Caco-2 (cell line): ENCODE results near the gene DPP9. TPM values are rescaled to one million over a fixed set of nuclear protein-coding genes. Genes with fewer than 3 reads are reported as not detected.

Source experiments
- BruUV-seq: library from RNA; stranded (reverse); fragments of 400-500 nt; replicated peaks from 2 replicates; lab custom pipeline; 2021; lab: Mats Ljungman, UMichigan
- CTCF ChIA-PET: fragments of 300-600 bp; sonication (Branson Sonifier 250); formaldehyde crosslinking; loops from one replicate; lab custom pipeline; 2022; ENCODE audit warnings: antibody characterized with exemption; lab: Charles Lee
- POLR2A ChIA-PET: fragments of 300-600 bp; sonication (Branson Sonifier 250); formaldehyde crosslinking; loops from one replicate; lab custom pipeline; 2022; ENCODE audit warnings: antibody characterized with exemption; lab: Charles Lee
- DNase-seq, 2 experiments: peaks; one replicate each; pipeline versions ENCODE4 v3.0.0 to v3.0.0-alpha.2; 2020 to 2022
- H3K27me3 ChIP-seq: replicated peaks from 2 replicates; pipeline ENCODE4 v1.6.0; 2011; ENCODE audit warnings: low read length; ENCODE audit not compliant: control insufficient read depth, insufficient read depth
- H3K36me3 ChIP-seq: 2 replicates; pipeline ENCODE4 v1.5.1; 2011; ENCODE audit warnings: low read length; ENCODE audit not compliant: control insufficient read depth, insufficient read depth
- H3K4me1 ChIP-seq: fragments of 250-450 bp; sonication (Bioruptor Pico); 2 replicates; pipeline ENCODE4 v1.5.1; 2020; ENCODE audit warnings: mild to moderate bottlenecking
- H3K4me3 ChIP-seq: 2 replicates; pipeline ENCODE4 v1.5.1; 2011; ENCODE audit warnings: low read depth, mild to moderate bottlenecking, control low read depth, low read length
- H3K9me3 ChIP-seq: fragments of 250-450 bp; sonication (Bioruptor Pico); 2 replicates; pipeline ENCODE4 v1.5.1; 2020; ENCODE audit warnings: mild to moderate bottlenecking, moderate library complexity
- H3K27ac Mint-ChIP-seq: one replicate; pipeline ENCODE4 v1.8.0; 2022; ENCODE audit warnings: mixed read lengths; ENCODE audit not compliant: unreplicated experiment
- H3K27me3 Mint-ChIP-seq: one replicate; pipeline ENCODE4 v1.8.0; 2022; ENCODE audit warnings: mixed read lengths; ENCODE audit not compliant: insufficient read depth, unreplicated experiment
- H3K36me3 Mint-ChIP-seq: one replicate; pipeline ENCODE4 v1.8.0; 2022; ENCODE audit warnings: mild to moderate bottlenecking, mixed read lengths; ENCODE audit not compliant: insufficient read depth, unreplicated experiment
- H3K4me1 Mint-ChIP-seq: one replicate; pipeline ENCODE4 v1.8.0; 2022; ENCODE audit warnings: low read depth, mixed read lengths; ENCODE audit not compliant: unreplicated experiment
- H3K4me3 Mint-ChIP-seq: one replicate; pipeline ENCODE4 v1.8.0; 2022; ENCODE audit warnings: mild to moderate bottlenecking, moderate library complexity, mixed read lengths; ENCODE audit not compliant: unreplicated experiment
- H3K9me3 Mint-ChIP-seq: one replicate; pipeline ENCODE4 v1.8.0; 2022; ENCODE audit warnings: mixed read lengths; ENCODE audit not compliant: unreplicated experiment
- intact Hi-C: fragments of 100-400 bp; cut with micrococcal nuclease; formaldehyde crosslinking; loops from one replicate; pipeline ENCODE4 v1.10.0; 2022; ENCODE audit not compliant: unreplicated experiment
- total RNA-seq: library from RNA; stranded (reverse); gene quantifications from 2 replicates; pipeline ENCODE4 v1.2.3, GENCODE V29; 2022
- TF ChIP-seq, protein P1 (sequence below), 2 experiments: fragments of 200-600 bp in 1 of 2; IDR thresholded peaks; 1 replicate in 1 of 2; 2 replicates in 1 of 2; pipeline versions ENCODE4 v1.5.1 to v1.8.0; 2011 to 2022; ENCODE audit warnings: antibody characterized with exemption in 1 of 2, control low read depth in 1 of 2, inconsistent platforms in 1 of 2, low read depth in 1 of 2, low read length in 1 of 2, mild to moderate bottlenecking in 1 of 2, moderate library complexity in 1 of 2; ENCODE audit not compliant: insufficient read depth in 1 of 2, severe bottlenecking in 1 of 2, unreplicated experiment in 1 of 2

Gene DPP9
- total RNA-seq, 1 experiment from 2014 or later, result 63.2 TPM

GRCh38 chr19:4707956-4708650 lies 15.5 kb downstream of the DPP9 start:
- DNase-seq, result no peak
- Mint-ChIP-seq H3K27ac (no peak overlapping the region), H3K36me3 (peaks cover 42% of the 10 kb centered on the region), H3K4me3 (no peak overlapping the region), H3K4me1 (no peaks in the 10 kb centered on the region), H3K9me3 (no peaks in the 10 kb centered on the region), H3K27me3 (no peaks in the 10 kb centered on the region)
- TF ChIP-seq, protein P1, sequence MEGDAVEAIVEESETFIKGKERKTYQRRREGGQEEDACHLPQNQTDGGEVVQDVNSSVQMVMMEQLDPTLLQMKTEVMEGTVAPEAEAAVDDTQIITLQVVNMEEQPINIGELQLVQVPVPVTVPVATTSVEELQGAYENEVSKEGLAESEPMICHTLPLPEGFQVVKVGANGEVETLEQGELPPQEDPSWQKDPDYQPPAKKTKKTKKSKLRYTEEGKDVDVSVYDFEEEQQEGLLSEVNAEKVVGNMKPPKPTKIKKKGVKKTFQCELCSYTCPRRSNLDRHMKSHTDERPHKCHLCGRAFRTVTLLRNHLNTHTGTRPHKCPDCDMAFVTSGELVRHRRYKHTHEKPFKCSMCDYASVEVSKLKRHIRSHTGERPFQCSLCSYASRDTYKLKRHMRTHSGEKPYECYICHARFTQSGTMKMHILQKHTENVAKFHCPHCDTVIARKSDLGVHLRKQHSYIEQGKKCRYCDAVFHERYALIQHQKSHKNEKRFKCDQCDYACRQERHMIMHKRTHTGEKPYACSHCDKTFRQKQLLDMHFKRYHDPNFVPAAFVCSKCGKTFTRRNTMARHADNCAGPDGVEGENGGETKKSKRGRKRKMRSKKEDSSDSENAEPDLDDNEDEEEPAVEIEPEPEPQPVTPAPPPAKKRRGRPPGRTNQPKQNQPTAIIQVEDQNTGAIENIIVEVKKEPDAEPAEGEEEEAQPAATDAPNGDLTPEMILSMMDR (IDR thresholded peaks at IDR 0.05; ENCODE audit: insufficient read depth in 1 of 2, low read depth in 1 of 2, low read length in 1 of 2, severe bottlenecking in 1 of 2, unreplicated experiment in 1 of 2), result no peak
- BruUV-seq, result no TSS peak
- Histone ChIP-seq H3K4me1 (peaks cover 13% of the 10 kb centered on the region), H3K4me3 (no peak overlapping the region), H3K9me3 (no peaks in the 10 kb centered on the region), H3K36me3 (no peaks in the 10 kb centered on the region; the same call in 1 of the 2 replicates), H3K27me3 (no peaks in the 10 kb centered on the region)
- CTCF ChIA-PET, result no interaction called here
- intact Hi-C loops, result no loop called here
- POLR2A ChIA-PET, result no interaction called here

- Mint-ChIP-seq H3K36me3 (peaks cover 42% of the 10 kb centered on the region), H3K4me3 (no peak overlapping the region), H3K9me3 (no peaks in the 10 kb centered on the region), H3K27me3 (no peaks in the 10 kb centered on the region), H3K27ac (no peak overlapping the region), H3K4me1 (no peaks in the 10 kb centered on the region)
- BruUV-seq, result no TSS peak
- CTCF ChIA-PET, result no interaction called here
- DNase-seq, result no peak
- TF ChIP-seq, protein P1 (IDR thresholded peaks at IDR 0.05; ENCODE audit: insufficient read depth in 1 of 2, low read depth in 1 of 2, low read length in 1 of 2, severe bottlenecking in 1 of 2, unreplicated experiment in 1 of 2), result no peak
- intact Hi-C loops, result no loop called here
- no peaks in the 10 kb centered on the region; the same call in 1 of the 2 replicates for H3K36me3 ChIP-seq
- no peaks in the 10 kb centered on the region for H3K9me3 ChIP-seq
- POLR2A ChIA-PET, result interaction anchor here (0.6 kb wide), 1 partner anchor 9 kb away, joined by 19 read pairs; no protein-coding TSS in a partner anchor
- H3K4me3 ChIP-seq, result no peak overlapping the region
- H3K4me1 ChIP-seq, result peaks cover 13% of the 10 kb centered on the region
- no peaks in the 10 kb centered on the region for H3K27me3 ChIP-seq
Observed at GRCh38 chr19:4707322-4707721, 16.3 kb downstream of the DPP9 start.

DNA sequence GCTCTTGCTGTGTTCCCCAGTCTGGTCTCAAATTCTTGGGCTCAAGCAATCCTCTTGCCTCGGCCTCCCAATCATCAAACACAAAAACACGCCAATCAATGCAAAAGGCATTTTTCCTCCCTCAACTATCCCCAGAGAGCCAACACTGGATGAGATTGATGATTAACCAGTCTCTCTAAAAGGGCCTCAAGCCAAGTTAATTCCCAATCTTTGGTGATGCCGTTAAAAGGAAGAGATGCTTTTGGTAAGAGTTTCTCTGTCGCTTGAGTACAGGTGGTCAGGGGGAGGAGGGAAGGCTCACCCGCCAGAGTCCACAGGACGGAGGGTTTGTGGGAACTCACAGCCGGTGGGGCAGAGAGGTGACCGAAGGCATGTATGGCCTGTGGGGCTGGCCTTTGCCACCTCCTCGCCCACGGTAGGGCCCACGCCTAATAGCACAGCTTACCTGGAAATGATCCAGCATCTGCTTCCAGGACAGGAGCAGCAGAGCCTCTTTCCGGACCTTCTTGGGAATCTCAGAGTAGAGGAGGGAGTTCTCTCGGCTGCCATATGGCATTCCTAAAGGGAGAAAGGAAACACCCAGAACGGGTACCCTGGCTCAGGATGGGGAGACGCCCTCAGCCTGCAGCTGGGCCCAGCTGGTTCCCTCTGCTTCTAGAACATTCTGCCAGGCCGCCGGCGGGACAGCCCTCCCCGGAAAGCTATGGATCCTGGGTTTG lies 18.1 kb downstream of the DPP9 start:
- Histone ChIP-seq H3K27me3 (no peaks in the 10 kb centered on the region), H3K4me3 (no peak overlapping the region), H3K4me1 (peaks cover 13% of the 10 kb centered on the region), H3K9me3 (no peaks in the 10 kb centered on the region), H3K36me3 (no peaks in the 10 kb centered on the region; the same call in 1 of the 2 replicates)
- no peak overlapping the region for H3K27ac Mint-ChIP-seq
- no TSS peak for BruUV-seq
- intact Hi-C loops, result no loop called here
- peaks cover 42% of the 10 kb centered on the region for H3K36me3 Mint-ChIP-seq
- ChIA-PET POLR2A (no interaction called here), CTCF (no interaction called here)
- TF ChIP-seq, protein P1 (IDR thresholded peaks at IDR 0.05; ENCODE audit: insufficient read depth in 1 of 2, low read depth in 1 of 2, low read length in 1 of 2, severe bottlenecking in 1 of 2, unreplicated experiment in 1 of 2), result no peak
- no peak overlapping the region for H3K4me3 Mint-ChIP-seq
- no peaks in the 10 kb centered on the region for H3K4me1 Mint-ChIP-seq
- no peaks in the 10 kb centered on the region for H3K27me3 Mint-ChIP-seq
- H3K9me3 Mint-ChIP-seq, result no peaks in the 10 kb centered on the region
- DNase-seq, result no peak
